CD4-positive, alpha-beta memory T cell (primary cell): ENCODE data around the gene ZNF784. TPM values are rescaled to one million over a fixed set of nuclear protein-coding genes. Genes with fewer than 3 reads are reported as not detected.

Experiments
- CTCF ChIA-PET: fragments of 350-600 bp; sonication (Branson Sonifier 250); formaldehyde crosslinking; loops from one replicate; lab custom pipeline; 2021; ENCODE audit warnings: inconsistent platforms; ENCODE audit not compliant: partially characterized antibody; lab: Charles Lee
- POLR2A ChIA-PET: fragments of 350-600 bp; sonication (Branson Sonifier 250); formaldehyde crosslinking; loops from one replicate; lab custom pipeline; 2021; ENCODE audit not compliant: partially characterized antibody; lab: Charles Lee
- DNase-seq, 5 donors: peaks; one replicate each; pipeline versions ENCODE4 v3.0.0 to v3.0.0-alpha.2; 2020 to 2022; ENCODE audit warnings: mixed read lengths in 1 of 5
- H3K27ac ChIP-seq: one replicate; pipeline ENCODE4 v1.7.0; 2013; ENCODE audit warnings: low read depth, low read length
- H3K27me3 ChIP-seq: 2 replicates; pipeline ENCODE4 v1.7.0; 2013; ENCODE audit warnings: mild to moderate bottlenecking, low read length, moderate library complexity; ENCODE audit not compliant: insufficient read depth
- H3K36me3 ChIP-seq: 2 replicates; pipeline ENCODE4 v1.7.0; 2013; ENCODE audit warnings: mild to moderate bottlenecking, low read length, moderate library complexity; ENCODE audit not compliant: insufficient read depth
- H3K4me1 ChIP-seq: 2 replicates; pipeline ENCODE4 v1.7.0; 2013; ENCODE audit warnings: mild to moderate bottlenecking, low read length, moderate library complexity; ENCODE audit not compliant: insufficient read depth
- H3K4me3 ChIP-seq, 2 donors: one replicate each; pipeline ENCODE4 v1.7.0; 2013; ENCODE audit warnings: low read length in 2 of 2, mild to moderate bottlenecking in 1 of 2
- H3K9me3 ChIP-seq, 2 donors: one replicate each; pipeline ENCODE4 v1.7.0; 2013; ENCODE audit warnings: low read length in 2 of 2, control low read depth in 1 of 2; ENCODE audit not compliant: control insufficient read depth in 1 of 2
- H3K27ac Mint-ChIP-seq, 7 donors: one replicate each; pipeline ENCODE4 v1.8.0; 2020 to 2021; ENCODE audit warnings: mixed read lengths in 7 of 7, mild to moderate bottlenecking in 6 of 7, inconsistent platforms in 3 of 7, moderate library complexity in 3 of 7
- H3K27me3 Mint-ChIP-seq, 2 donors: one replicate each; pipeline ENCODE4 v1.8.0; 2020 to 2021; ENCODE audit warnings: mixed read lengths in 2 of 2
- H3K36me3 Mint-ChIP-seq, 2 donors: one replicate each; pipeline ENCODE4 v1.8.0; 2020 to 2021; ENCODE audit warnings: mixed read lengths in 2 of 2, inconsistent platforms in 1 of 2, mild to moderate bottlenecking in 1 of 2
- H3K4me1 Mint-ChIP-seq, 4 donors: one replicate each; pipeline ENCODE4 v1.8.0; 2020 to 2021; ENCODE audit warnings: mixed read lengths in 4 of 4, mild to moderate bottlenecking in 1 of 4
- H3K4me3 Mint-ChIP-seq, 8 donors: one replicate each; pipeline ENCODE4 v1.8.0; 2020 to 2021; ENCODE audit warnings: mixed read lengths in 8 of 8, mild to moderate bottlenecking in 7 of 8, moderate library complexity in 6 of 8, inconsistent platforms in 3 of 8
- H3K9me3 Mint-ChIP-seq, 8 donors: one replicate each; pipeline ENCODE4 v1.8.0; 2020 to 2021; ENCODE audit warnings: mixed read lengths in 8 of 8, mild to moderate bottlenecking in 5 of 8, inconsistent platforms in 3 of 8, moderate library complexity in 1 of 8
- intact Hi-C: fragments of 100-400 bp; cut with micrococcal nuclease; formaldehyde crosslinking; loops from one replicate; pipeline ENCODE4 v1.15.1; 2023
- polyA plus RNA-seq, 2 donors: library from polyadenylated mRNA; unstranded; fragments of 300-500 nt; fragmentation: Illumina TruSeq; gene quantifications; one replicate each; pipeline ENCODE4 v1.2.3, GENCODE V29; 2021
- total RNA-seq, 2 experiments: library from RNA; stranded (reverse); gene quantifications; one replicate each; pipeline ENCODE4 v1.2.3, GENCODE V29; 2021

The ZNF784 gene
- total and polyA plus RNA-seq, 4 experiments from 2014 or later: 1.7 to 7.4 (median 4.7) TPM

DNA sequence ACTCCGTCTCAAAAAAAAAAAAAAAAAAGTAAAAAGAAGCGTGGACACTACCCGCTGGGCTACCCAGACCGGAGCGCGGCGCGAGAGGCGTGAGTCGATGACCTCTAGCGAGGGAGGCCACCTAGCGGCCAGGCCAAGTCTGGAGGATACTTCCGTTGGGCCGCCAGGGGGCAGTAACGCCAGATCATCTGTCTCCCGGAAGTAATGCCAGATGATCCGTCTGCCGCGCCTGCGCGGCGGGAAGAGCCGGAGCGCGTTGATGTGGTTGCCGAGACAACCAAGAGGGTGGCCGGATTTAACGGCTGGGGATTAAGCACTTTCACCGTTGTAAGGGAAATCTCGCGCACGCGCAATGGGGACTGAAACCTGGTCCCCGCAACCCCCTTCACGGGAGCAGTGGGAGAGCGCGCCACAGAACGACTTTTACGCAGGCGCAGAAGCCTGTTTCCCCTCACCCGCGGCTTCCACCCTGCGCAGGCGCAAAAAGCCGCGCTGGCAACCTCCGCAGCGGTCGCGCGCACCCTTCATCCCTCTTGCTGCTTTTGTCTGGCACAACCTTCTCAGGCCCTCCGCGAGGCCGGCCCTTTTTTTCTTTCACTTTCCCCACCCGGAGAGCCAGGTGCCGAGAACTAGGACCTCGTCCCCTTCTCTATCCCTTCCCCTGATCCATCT, 29.4 kb upstream of the ZNF784 start:
- Histone ChIP-seq H3K27ac (peak overlapping the region; percentile 99), H3K4me3 (peak overlapping the region; percentile 86 to 87), H3K4me1 (peaks cover 42% of the 10 kb centered on the region), H3K9me3 (no peaks in the 10 kb centered on the region), H3K27me3 (no peaks in the 10 kb centered on the region), H3K36me3 (no peaks in the 10 kb centered on the region)
- Mint-ChIP-seq H3K9me3 (peaks cover 0 to 9% (median 0%) of the 10 kb centered on the region in 8 donors), H3K4me1 (peaks cover 19 to 58% (median 32%) of the 10 kb centered on the region in 4 donors), H3K27me3 (no peaks in the 10 kb centered on the region), H3K27ac (peak overlapping the region; percentile 96 to 100 (median 98)), H3K4me3 (peak overlapping the region; percentile 92 to 99 (median 94)), H3K36me3 (peaks cover 5 to 34% of the 10 kb centered on the region in 2 donors)
- ChIA-PET POLR2A (interaction anchor here (0.6 to 6.3 kb wide), 24 partner anchors 10 to 1465 kb away, joined by 3 to 91 read pairs (median 7); partner anchors contain the start of genes EPN1, FIZ1, HSPBP1 and KMT5C), CTCF (interaction anchor here (0.6 to 2.1 kb wide), 20 partner anchors 10 to 494 kb away, joined by 3 to 29 read pairs (median 4); partner anchors contain the start of gene ZNF865)
- intact Hi-C loops: loop anchor here (1.0 to 10.0 kb wide), 13 partner anchors 10 to 1549 kb away; partner anchors contain the start of genes FIZ1, HSPBP1, KMT5C and LENG8
- DNase-seq: peak; percentile 99 to 100 (median 100)

DNA sequence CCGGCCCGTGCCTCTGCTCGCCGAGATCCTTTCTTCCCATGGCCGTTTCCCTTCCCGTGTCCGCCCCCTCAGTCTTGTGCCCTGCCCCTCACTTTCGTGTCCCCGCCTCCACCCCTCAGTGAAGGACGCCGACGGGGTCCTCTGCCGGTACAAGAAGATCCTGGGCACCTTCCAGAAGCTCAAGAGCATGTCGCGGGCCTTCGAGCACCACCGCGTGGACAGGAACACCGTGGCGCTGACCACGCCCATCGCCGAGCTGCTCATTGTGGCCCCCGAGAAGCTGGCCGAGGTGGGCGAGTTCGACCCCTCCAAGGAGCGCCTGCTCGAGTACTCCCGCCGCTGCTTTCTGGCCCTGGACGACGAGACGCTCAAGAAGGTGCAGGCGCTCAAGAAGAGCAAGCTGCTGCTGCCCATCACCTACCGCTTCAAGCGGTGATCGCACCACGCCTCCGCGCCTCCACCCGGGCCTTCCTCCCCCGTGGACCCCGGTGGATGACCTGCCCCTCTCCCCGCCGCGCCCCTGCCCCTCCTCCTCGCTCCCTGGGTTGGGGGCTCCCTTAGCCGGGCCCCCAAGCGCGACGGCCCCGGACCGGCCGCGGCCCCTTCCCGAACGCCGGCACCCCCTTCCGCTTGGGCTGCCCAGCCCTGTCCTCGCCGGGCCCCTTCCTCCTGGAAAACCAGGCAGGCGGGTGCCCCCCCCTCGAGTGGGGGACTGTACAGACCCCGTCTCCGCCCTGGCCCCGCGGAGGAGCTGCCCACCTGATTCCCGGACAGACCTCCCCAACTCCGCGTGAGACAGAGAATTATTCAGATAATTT, 28.2 kb upstream of the ZNF784 start:
- Histone ChIP-seq H3K4me3 (no peak overlapping the region), H3K36me3 (no peaks in the 10 kb centered on the region), H3K9me3 (no peaks in the 10 kb centered on the region), H3K27ac (no peak overlapping the region), H3K27me3 (no peaks in the 10 kb centered on the region), H3K4me1 (peaks cover 39% of the 10 kb centered on the region)
- peaks cover 15 to 51% (median 27%) of the 10 kb centered on the region in 4 donors for H3K4me1 Mint-ChIP-seq
- H3K36me3 Mint-ChIP-seq: peaks cover under 1 to 29% of the 10 kb centered on the region in 2 donors
- H3K27me3 Mint-ChIP-seq: no peaks in the 10 kb centered on the region
- ChIA-PET CTCF (interaction anchor here (0.7 to 2.1 kb wide), 11 partner anchors 10 to 493 kb away, joined by 3 to 29 read pairs (median 3); partner anchors contain the start of gene ZNF865), POLR2A (interaction anchor here (0.7 to 6.3 kb wide), 4 partner anchors 9 to 53 kb away, joined by 3 to 91 read pairs (median 57); partner anchors contain the start of genes FIZ1, ZNF524, ZNF580 and ZNF581)
- DNase-seq: peak in 1 of 5 donors; percentile 46
- peaks cover 0 to 9% (median 0%) of the 10 kb centered on the region in 8 donors for H3K9me3 Mint-ChIP-seq
- intact Hi-C loops: loop anchor here (1.0 to 10.0 kb wide), 4 partner anchors 20 to 1548 kb away; partner anchors contain the start of genes KMT5C, LENG8, NDUFA3 and OSCAR
- peak overlapping the region in 2 of 7 donors; percentile 44 to 53 for H3K27ac Mint-ChIP-seq
- no peak overlapping the region for H3K4me3 Mint-ChIP-seq

DNA sequence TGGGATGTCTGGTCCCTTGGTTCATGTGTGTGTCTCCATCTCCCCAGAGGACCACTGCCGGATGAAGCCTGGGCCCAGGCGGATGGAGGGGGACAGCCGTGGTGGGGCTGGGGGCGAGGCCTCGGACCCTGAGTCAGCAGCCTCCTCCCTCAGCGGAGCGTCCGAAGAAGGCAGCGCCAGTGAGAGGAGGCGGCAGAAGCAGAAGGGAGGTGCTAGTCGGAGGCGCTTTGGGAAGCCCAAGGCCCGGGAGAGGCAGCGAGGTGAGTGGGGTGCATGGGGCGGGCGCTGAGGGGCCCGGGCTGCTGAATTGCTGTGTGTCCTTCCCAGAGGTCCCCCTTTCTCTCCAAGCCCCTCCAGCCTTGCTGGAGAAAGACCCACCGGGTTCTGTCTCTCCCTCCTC, 26.9 kb upstream of the ZNF784 start:
- H3K27ac Mint-ChIP-seq: no peak overlapping the region
- Histone ChIP-seq H3K4me1 (peaks cover 32% of the 10 kb centered on the region), H3K27ac (no peak overlapping the region), H3K9me3 (no peaks in the 10 kb centered on the region), H3K36me3 (no peaks in the 10 kb centered on the region), H3K4me3 (no peak overlapping the region), H3K27me3 (no peaks in the 10 kb centered on the region)
- no peaks in the 10 kb centered on the region for H3K27me3 Mint-ChIP-seq
- H3K4me3 Mint-ChIP-seq: peak overlapping the region in 2 of 8 donors; percentile 39 to 59
- peaks cover 0 to 22% of the 10 kb centered on the region in 2 donors for H3K36me3 Mint-ChIP-seq
- peaks cover 0 to 6% (median 0%) of the 10 kb centered on the region in 8 donors for H3K9me3 Mint-ChIP-seq
- DNase-seq: peak in 1 of 5 donors; percentile 27
- peaks cover 10 to 45% (median 18%) of the 10 kb centered on the region in 4 donors for H3K4me1 Mint-ChIP-seq
- POLR2A ChIA-PET: no interaction called here
- intact Hi-C loops: loop anchor here (10.0 kb wide), 2 partner anchors 1206 to 1546 kb away; partner anchors contain the start of genes LENG8, NDUFA3 and OSCAR
- CTCF ChIA-PET: no interaction called here

DNA sequence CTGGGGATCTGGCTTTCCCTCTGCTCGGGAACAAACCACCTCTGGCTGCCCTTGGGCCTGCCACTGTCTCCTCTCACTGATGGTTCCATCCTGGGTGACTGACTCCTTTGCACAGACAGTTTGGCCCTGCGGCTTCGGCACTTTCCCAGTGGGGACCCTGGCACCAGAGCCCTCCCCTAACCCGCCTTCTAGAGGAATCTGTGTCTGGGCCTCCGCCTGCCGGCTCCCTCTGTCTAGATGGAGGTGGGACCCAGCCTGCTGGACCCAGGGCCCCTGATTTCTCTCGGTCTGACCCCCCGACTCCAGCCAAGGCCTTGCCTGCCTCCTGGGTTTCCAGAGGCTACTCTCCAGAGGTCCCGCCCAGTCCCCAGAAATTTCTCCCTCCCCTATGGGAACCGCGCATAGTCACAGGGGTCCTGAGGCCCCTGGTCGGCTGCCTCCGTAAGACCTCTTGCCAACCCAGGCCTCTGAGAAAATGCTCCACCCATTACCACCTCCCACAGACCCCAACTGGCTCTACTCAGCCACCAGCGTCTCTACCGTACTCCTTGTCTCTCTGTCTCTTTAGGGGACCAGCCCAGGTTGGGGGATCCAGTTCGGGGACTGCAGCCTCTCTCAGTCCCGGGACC, 26.4 kb upstream of the ZNF784 start:
- H3K27me3 ChIP-seq: no peaks in the 10 kb centered on the region
- no peaks in the 10 kb centered on the region for H3K27me3 Mint-ChIP-seq
- POLR2A ChIA-PET: interaction anchor here (0.9 kb wide), 2 partner anchors 15 to 25 kb away, joined by 3 to 4 read pairs; no protein-coding TSS in a partner anchor
- H3K4me3 ChIP-seq: no peak overlapping the region
- H3K27ac Mint-ChIP-seq: peak overlapping the region in 1 of 7 donors; percentile 60
- H3K4me1 ChIP-seq: peaks cover 27% of the 10 kb centered on the region
- intact Hi-C loops: loop anchor here (10.0 kb wide), 2 partner anchors 1206 to 1546 kb away; partner anchors contain the start of genes LENG8, NDUFA3 and OSCAR
- DNase-seq: peak in 1 of 5 donors; percentile 35
- H3K4me3 Mint-ChIP-seq: peak overlapping the region in 2 of 8 donors; percentile 59 to 74
- H3K9me3 Mint-ChIP-seq: peaks cover 0 to 6% (median 0%) of the 10 kb centered on the region in 8 donors
- CTCF ChIA-PET: no interaction called here
- no peaks in the 10 kb centered on the region for H3K36me3 ChIP-seq
- H3K9me3 ChIP-seq: no peaks in the 10 kb centered on the region
- peaks cover 0 to 18% of the 10 kb centered on the region in 2 donors for H3K36me3 Mint-ChIP-seq
- no peak overlapping the region for H3K27ac ChIP-seq
- peaks cover 7 to 40% (median 13%) of the 10 kb centered on the region in 4 donors for H3K4me1 Mint-ChIP-seq

DNA sequence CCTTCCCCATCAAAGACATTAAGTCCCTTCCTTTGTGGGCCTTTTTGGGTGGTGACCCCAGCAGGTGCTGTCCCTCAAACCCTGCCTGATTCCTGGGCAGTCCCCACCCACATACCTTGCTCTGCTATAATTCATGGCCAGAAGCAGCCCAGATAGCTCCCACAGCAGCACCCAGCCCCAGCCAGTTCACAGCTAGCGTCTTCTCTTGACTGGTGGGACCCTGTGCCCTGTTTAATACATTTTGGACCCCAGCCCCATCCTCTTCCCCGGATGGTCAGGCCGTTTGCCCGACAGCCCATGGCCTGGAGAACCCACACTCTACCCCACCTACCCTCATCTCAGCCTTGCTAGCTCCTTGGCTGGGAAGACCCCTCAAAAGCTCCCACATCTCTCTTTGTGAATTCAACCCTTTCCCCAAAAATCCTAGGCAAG, 25.8 kb upstream of the ZNF784 start:
- Histone ChIP-seq H3K27me3 (no peaks in the 10 kb centered on the region), H3K4me1 (peaks cover 25% of the 10 kb centered on the region), H3K36me3 (peaks cover 4% of the 10 kb centered on the region), H3K27ac (no peak overlapping the region), H3K4me3 (no peak overlapping the region), H3K9me3 (no peaks in the 10 kb centered on the region)
- POLR2A ChIA-PET: interaction anchor here (0.9 to 1.6 kb wide), 4 partner anchors 15 to 34 kb away, joined by 3 to 7 read pairs (median 4); no protein-coding TSS in a partner anchor
- Mint-ChIP-seq H3K27ac (peak overlapping the region in 1 of 7 donors; percentile 60), H3K4me3 (peak overlapping the region in 5 of 8 donors; percentile 1 to 74 (median 40)), H3K9me3 (peaks cover 0 to 6% (median 0%) of the 10 kb centered on the region in 8 donors), H3K4me1 (peaks cover 8 to 40% (median 15%) of the 10 kb centered on the region in 4 donors), H3K36me3 (peaks cover 4 to 18% of the 10 kb centered on the region in 2 donors), H3K27me3 (no peaks in the 10 kb centered on the region)
- intact Hi-C loops: loop anchor here (10.0 kb wide), 2 partner anchors 1205 to 1545 kb away; partner anchors contain the start of genes LENG8, NDUFA3 and OSCAR
- CTCF ChIA-PET: interaction anchor here (1.4 kb wide), 1 partner anchor 17 kb away, joined by 5 read pairs; no protein-coding TSS in a partner anchor
- DNase-seq: no peak
